ENCODE measurements around the gene RHOT2. TPM values are rescaled to one million over a fixed set of nuclear protein-coding genes. Genes with fewer than 3 reads are reported as not detected.

Gene RHOT2
- total and polyA plus RNA-seq, 9 of the 15 experiments (the other 6 are each of a cell fraction or from before 2014, with no cell fraction given) = 5.0 to 373 (median 112) TPM

GRCh38 chr16:635573-636205 lies 32.2 kb upstream of the RHOT2 start (continued):
- TF ChIP-seq, protein P1, sequence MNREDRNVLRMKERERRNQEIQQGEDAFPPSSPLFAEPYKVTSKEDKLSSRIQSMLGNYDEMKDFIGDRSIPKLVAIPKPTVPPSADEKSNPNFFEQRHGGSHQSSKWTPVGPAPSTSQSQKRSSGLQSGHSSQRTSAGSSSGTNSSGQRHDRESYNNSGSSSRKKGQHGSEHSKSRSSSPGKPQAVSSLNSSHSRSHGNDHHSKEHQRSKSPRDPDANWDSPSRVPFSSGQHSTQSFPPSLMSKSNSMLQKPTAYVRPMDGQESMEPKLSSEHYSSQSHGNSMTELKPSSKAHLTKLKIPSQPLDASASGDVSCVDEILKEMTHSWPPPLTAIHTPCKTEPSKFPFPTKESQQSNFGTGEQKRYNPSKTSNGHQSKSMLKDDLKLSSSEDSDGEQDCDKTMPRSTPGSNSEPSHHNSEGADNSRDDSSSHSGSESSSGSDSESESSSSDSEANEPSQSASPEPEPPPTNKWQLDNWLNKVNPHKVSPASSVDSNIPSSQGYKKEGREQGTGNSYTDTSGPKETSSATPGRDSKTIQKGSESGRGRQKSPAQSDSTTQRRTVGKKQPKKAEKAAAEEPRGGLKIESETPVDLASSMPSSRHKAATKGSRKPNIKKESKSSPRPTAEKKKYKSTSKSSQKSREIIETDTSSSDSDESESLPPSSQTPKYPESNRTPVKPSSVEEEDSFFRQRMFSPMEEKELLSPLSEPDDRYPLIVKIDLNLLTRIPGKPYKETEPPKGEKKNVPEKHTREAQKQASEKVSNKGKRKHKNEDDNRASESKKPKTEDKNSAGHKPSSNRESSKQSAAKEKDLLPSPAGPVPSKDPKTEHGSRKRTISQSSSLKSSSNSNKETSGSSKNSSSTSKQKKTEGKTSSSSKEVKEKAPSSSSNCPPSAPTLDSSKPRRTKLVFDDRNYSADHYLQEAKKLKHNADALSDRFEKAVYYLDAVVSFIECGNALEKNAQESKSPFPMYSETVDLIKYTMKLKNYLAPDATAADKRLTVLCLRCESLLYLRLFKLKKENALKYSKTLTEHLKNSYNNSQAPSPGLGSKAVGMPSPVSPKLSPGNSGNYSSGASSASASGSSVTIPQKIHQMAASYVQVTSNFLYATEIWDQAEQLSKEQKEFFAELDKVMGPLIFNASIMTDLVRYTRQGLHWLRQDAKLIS (CRISPR knock-in tag; IDR thresholded peaks at IDR 0.05) = peak; percentile 88; the same call in 1 of the 2 replicates
- TF ChIP-seq ATF7 (IDR thresholded peaks at IDR 0.05) (no peak; the same call in 1 of the 2 replicates), ZNF253 (CRISPR knock-in tag; conservative IDR thresholded peaks at IDR 0.05) (no peak), SPI1 (IDR thresholded peaks at IDR 0.05; ENCODE audit: borderline replicate concordance, low read depth, low read length) (no peak), BCL6 (CRISPR knock-in tag; IDR thresholded peaks at IDR 0.05) (no peak), TAF15 (IDR thresholded peaks at IDR 0.05; ENCODE audit: low read depth, low read length) (no peak), POU5F1 (IDR thresholded peaks at IDR 0.05; ENCODE audit: borderline replicate concordance, low read depth, low read length, partially characterized antibody) (no peak), MCM7 (IDR thresholded peaks at IDR 0.05) (no peak), ZNF511 (CRISPR knock-in tag; IDR thresholded peaks at IDR 0.05) (no peak), ARID2 (IDR thresholded peaks at IDR 0.05) (no peak), TARDBP (IDR thresholded peaks at IDR 0.05) (no peak), ERF (CRISPR knock-in tag; IDR thresholded peaks at IDR 0.05) (0 out of 2 replicates have a peak, but pooled peaks have one; percentile 55), ZNF12 (CRISPR knock-in tag; IDR thresholded peaks at IDR 0.05) (peak; percentile 88; the same call in 1 of the 2 replicates), TSHZ1 (CRISPR knock-in tag; IDR thresholded peaks at IDR 0.05) (no peak), FOXA3 (CRISPR knock-in tag; conservative IDR thresholded peaks at IDR 0.05 in 1 of 2, IDR thresholded peaks at IDR 0.05 in 1 of 2) (no peak; a peak in 2 of 4 replicates), USF1 (CRISPR knock-in tag; IDR thresholded peaks at IDR 0.05) (no peak; the same call in 1 of the 2 replicates), ZC3H8 (IDR thresholded peaks at IDR 0.05) (no peak), ESRRA (IDR thresholded peaks at IDR 0.05; ENCODE audit: borderline replicate concordance, low read depth) (no peak), NR2C1 (IDR thresholded peaks at IDR 0.05) (no peak), NR2C1 (tag; IDR thresholded peaks at IDR 0.05) (no peak)

All from K562 (cell line).